ENCODE data around the gene USP34.

DNA sequence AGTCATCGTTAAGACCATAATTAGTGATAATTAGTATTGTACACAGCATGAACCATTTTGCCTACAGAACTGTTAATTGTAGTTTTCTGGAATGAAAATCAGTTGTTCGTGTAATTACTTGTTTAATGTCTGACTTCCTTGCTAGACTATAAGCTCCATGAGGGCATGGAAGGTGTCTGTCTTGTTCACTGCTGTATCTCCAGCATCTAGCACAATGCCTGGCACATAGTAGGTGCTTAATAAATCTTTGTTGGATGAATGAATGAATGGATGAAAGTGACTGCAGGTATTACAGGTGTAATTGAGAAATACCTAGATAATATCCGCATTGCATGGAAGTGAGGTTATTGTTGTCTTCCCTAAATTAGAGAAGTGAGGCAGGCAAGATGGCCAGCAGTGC lies 287.1 kb downstream of the USP34 start:
- TF ChIP-seq, protein P1, sequence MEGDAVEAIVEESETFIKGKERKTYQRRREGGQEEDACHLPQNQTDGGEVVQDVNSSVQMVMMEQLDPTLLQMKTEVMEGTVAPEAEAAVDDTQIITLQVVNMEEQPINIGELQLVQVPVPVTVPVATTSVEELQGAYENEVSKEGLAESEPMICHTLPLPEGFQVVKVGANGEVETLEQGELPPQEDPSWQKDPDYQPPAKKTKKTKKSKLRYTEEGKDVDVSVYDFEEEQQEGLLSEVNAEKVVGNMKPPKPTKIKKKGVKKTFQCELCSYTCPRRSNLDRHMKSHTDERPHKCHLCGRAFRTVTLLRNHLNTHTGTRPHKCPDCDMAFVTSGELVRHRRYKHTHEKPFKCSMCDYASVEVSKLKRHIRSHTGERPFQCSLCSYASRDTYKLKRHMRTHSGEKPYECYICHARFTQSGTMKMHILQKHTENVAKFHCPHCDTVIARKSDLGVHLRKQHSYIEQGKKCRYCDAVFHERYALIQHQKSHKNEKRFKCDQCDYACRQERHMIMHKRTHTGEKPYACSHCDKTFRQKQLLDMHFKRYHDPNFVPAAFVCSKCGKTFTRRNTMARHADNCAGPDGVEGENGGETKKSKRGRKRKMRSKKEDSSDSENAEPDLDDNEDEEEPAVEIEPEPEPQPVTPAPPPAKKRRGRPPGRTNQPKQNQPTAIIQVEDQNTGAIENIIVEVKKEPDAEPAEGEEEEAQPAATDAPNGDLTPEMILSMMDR (IDR thresholded peaks at IDR 0.05), result no peak
- TF ChIP-seq POLR2AphosphoS5 (IDR thresholded peaks at IDR 0.05; ENCODE audit: low read depth, low read length), result no peak
- no peak for TF ChIP-seq TCF7L2 (IDR thresholded peaks at IDR 0.05; ENCODE audit: low read depth, low read length)
- TF ChIP-seq, protein P2, sequence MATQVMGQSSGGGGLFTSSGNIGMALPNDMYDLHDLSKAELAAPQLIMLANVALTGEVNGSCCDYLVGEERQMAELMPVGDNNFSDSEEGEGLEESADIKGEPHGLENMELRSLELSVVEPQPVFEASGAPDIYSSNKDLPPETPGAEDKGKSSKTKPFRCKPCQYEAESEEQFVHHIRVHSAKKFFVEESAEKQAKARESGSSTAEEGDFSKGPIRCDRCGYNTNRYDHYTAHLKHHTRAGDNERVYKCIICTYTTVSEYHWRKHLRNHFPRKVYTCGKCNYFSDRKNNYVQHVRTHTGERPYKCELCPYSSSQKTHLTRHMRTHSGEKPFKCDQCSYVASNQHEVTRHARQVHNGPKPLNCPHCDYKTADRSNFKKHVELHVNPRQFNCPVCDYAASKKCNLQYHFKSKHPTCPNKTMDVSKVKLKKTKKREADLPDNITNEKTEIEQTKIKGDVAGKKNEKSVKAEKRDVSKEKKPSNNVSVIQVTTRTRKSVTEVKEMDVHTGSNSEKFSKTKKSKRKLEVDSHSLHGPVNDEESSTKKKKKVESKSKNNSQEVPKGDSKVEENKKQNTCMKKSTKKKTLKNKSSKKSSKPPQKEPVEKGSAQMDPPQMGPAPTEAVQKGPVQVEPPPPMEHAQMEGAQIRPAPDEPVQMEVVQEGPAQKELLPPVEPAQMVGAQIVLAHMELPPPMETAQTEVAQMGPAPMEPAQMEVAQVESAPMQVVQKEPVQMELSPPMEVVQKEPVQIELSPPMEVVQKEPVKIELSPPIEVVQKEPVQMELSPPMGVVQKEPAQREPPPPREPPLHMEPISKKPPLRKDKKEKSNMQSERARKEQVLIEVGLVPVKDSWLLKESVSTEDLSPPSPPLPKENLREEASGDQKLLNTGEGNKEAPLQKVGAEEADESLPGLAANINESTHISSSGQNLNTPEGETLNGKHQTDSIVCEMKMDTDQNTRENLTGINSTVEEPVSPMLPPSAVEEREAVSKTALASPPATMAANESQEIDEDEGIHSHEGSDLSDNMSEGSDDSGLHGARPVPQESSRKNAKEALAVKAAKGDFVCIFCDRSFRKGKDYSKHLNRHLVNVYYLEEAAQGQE (IDR thresholded peaks at IDR 0.05; ENCODE audit: insufficient read depth in 1 of 2, low read depth in 2 of 2, low read length in 1 of 2), result no peak
